ENCODE measurements around the gene AKNAD1.
A peak's percentile ranks its signal among the peaks of the same experiment; 100 is the strongest.

AKNAD1 gene

GRCh38 chr1:108884968-108885367, 28.1 kb upstream of the AKNAD1 start:
- Histone ChIP-seq H3K27ac (ENCODE audit: low read depth in 2 of 2, low read length in 2 of 2) (no peak overlapping the region), H3K36me3 (ENCODE audit: control insufficient read depth in 2 of 2, insufficient read depth in 2 of 2, low read length in 2 of 2) (no peaks in the 10 kb centered on the region), H3K27me3 (ENCODE audit: control insufficient read depth in 2 of 2, insufficient read depth in 2 of 2, low read length in 2 of 2) (no peaks in the 10 kb centered on the region), H3K4me1 (ENCODE audit: control insufficient read depth in 2 of 2, insufficient read depth in 2 of 2, low read length in 2 of 2) (peaks cover 0 to 3% of the 10 kb centered on the region in 2 donors), H3K9me3 (ENCODE audit: control insufficient read depth in 2 of 2, low read length in 2 of 2) (no peaks in the 10 kb centered on the region), H3K4me3 (ENCODE audit: low read length in 2 of 2) (no peak overlapping the region), H3K9ac (ENCODE audit: low read depth in 1 of 2, low read length in 2 of 2) (no peak overlapping the region)

- Histone ChIP-seq H3K27me3 (ENCODE audit: control insufficient read depth in 2 of 2, insufficient read depth in 2 of 2, low read length in 2 of 2) (no peaks in the 10 kb centered on the region), H3K4me3 (ENCODE audit: low read length in 2 of 2) (no peak overlapping the region), H3K9me3 (ENCODE audit: control insufficient read depth in 2 of 2, low read length in 2 of 2) (no peaks in the 10 kb centered on the region), H3K4me1 (ENCODE audit: control insufficient read depth in 2 of 2, insufficient read depth in 2 of 2, low read length in 2 of 2) (peaks cover 0 to 3% of the 10 kb centered on the region in 2 donors), H3K36me3 (ENCODE audit: control insufficient read depth in 2 of 2, insufficient read depth in 2 of 2, low read length in 2 of 2) (no peaks in the 10 kb centered on the region), H3K27ac (ENCODE audit: low read depth in 2 of 2, low read length in 2 of 2) (no peak overlapping the region), H3K9ac (ENCODE audit: low read depth in 1 of 2, low read length in 2 of 2) (no peak overlapping the region)
Observed at GRCh38 chr1:108882837-108883236, 25.9 kb upstream of the AKNAD1 start.

GRCh38 chr1:108881369-108881768, 24.5 kb upstream of the AKNAD1 start:
- no peaks in the 10 kb centered on the region for H3K9me3 ChIP-seq (ENCODE audit: control insufficient read depth in 2 of 2, low read length in 2 of 2)
- peaks cover 0 to 3% of the 10 kb centered on the region in 2 donors for H3K4me1 ChIP-seq (ENCODE audit: control insufficient read depth in 2 of 2, insufficient read depth in 2 of 2, low read length in 2 of 2)
- no peaks in the 10 kb centered on the region for H3K36me3 ChIP-seq (ENCODE audit: control insufficient read depth in 2 of 2, insufficient read depth in 2 of 2, low read length in 2 of 2)
- H3K27ac ChIP-seq (ENCODE audit: low read depth in 2 of 2, low read length in 2 of 2): no peak overlapping the region
- no peaks in the 10 kb centered on the region for H3K27me3 ChIP-seq (ENCODE audit: control insufficient read depth in 2 of 2, insufficient read depth in 2 of 2, low read length in 2 of 2)
- H3K9ac ChIP-seq (ENCODE audit: low read depth in 1 of 2, low read length in 2 of 2): no peak overlapping the region
- no peak overlapping the region for H3K4me3 ChIP-seq (ENCODE audit: low read length in 2 of 2)

- H3K36me3 ChIP-seq (ENCODE audit: control insufficient read depth in 2 of 2, insufficient read depth in 2 of 2, low read length in 2 of 2): no peaks in the 10 kb centered on the region
- H3K4me3 ChIP-seq (ENCODE audit: low read length in 2 of 2): no peak overlapping the region
- no peaks in the 10 kb centered on the region for H3K9me3 ChIP-seq (ENCODE audit: control insufficient read depth in 2 of 2, low read length in 2 of 2)
- H3K4me1 ChIP-seq (ENCODE audit: control insufficient read depth in 2 of 2, insufficient read depth in 2 of 2, low read length in 2 of 2): peaks cover 0 to 3% of the 10 kb centered on the region in 2 donors
- H3K9ac ChIP-seq (ENCODE audit: low read depth in 1 of 2, low read length in 2 of 2): no peak overlapping the region
- no peaks in the 10 kb centered on the region for H3K27me3 ChIP-seq (ENCODE audit: control insufficient read depth in 2 of 2, insufficient read depth in 2 of 2, low read length in 2 of 2)
- no peak overlapping the region for H3K27ac ChIP-seq (ENCODE audit: low read depth in 2 of 2, low read length in 2 of 2)
Observed at GRCh38 chr1:108880850-108881249, 24.0 kb upstream of the AKNAD1 start.

- no peaks in the 10 kb centered on the region for H3K36me3 ChIP-seq (ENCODE audit: control insufficient read depth in 2 of 2, insufficient read depth in 2 of 2, low read length in 2 of 2)
- H3K27ac ChIP-seq (ENCODE audit: low read depth in 2 of 2, low read length in 2 of 2): no peak overlapping the region
- H3K4me1 ChIP-seq (ENCODE audit: control insufficient read depth in 2 of 2, insufficient read depth in 2 of 2, low read length in 2 of 2): peaks cover 0 to 3% of the 10 kb centered on the region in 2 donors
- no peak overlapping the region for H3K4me3 ChIP-seq (ENCODE audit: low read length in 2 of 2)
- no peak overlapping the region for H3K9ac ChIP-seq (ENCODE audit: low read depth in 1 of 2, low read length in 2 of 2)
- no peaks in the 10 kb centered on the region for H3K27me3 ChIP-seq (ENCODE audit: control insufficient read depth in 2 of 2, insufficient read depth in 2 of 2, low read length in 2 of 2)
- H3K9me3 ChIP-seq (ENCODE audit: control insufficient read depth in 2 of 2, low read length in 2 of 2): no peaks in the 10 kb centered on the region
Observed at GRCh38 chr1:108878678-108879077, 21.8 kb upstream of the AKNAD1 start.

- H3K4me1 ChIP-seq (ENCODE audit: control insufficient read depth in 2 of 2, insufficient read depth in 2 of 2, low read length in 2 of 2): peaks cover 0 to 3% of the 10 kb centered on the region in 2 donors
- peak overlapping the region; percentile 78 to 90 for H3K4me3 ChIP-seq (ENCODE audit: low read length in 2 of 2)
- no peaks in the 10 kb centered on the region for H3K27me3 ChIP-seq (ENCODE audit: control insufficient read depth in 2 of 2, insufficient read depth in 2 of 2, low read length in 2 of 2)
- H3K9ac ChIP-seq (ENCODE audit: low read depth in 1 of 2, low read length in 2 of 2): peak overlapping the region in 1 of 2 donors; percentile 82
- no peak overlapping the region for H3K27ac ChIP-seq (ENCODE audit: low read depth in 2 of 2, low read length in 2 of 2)
- H3K9me3 ChIP-seq (ENCODE audit: control insufficient read depth in 2 of 2, low read length in 2 of 2): no peaks in the 10 kb centered on the region
- H3K36me3 ChIP-seq (ENCODE audit: control insufficient read depth in 2 of 2, insufficient read depth in 2 of 2, low read length in 2 of 2): no peaks in the 10 kb centered on the region
Observed at GRCh38 chr1:108878160-108878469, 21.2 kb upstream of the AKNAD1 start.

GRCh38 chr1:108877348-108878159, 20.7 kb upstream of the AKNAD1 start:
- H3K4me1 ChIP-seq (ENCODE audit: control insufficient read depth in 2 of 2, insufficient read depth in 2 of 2, low read length in 2 of 2): peaks cover 0 to 3% of the 10 kb centered on the region in 2 donors

GRCh38 chr1:108871050-108871724, 14.3 kb upstream of the AKNAD1 start:
- no peaks in the 10 kb centered on the region for H3K27me3 ChIP-seq (ENCODE audit: control insufficient read depth in 2 of 2, insufficient read depth in 2 of 2, low read length in 2 of 2)
- H3K9me3 ChIP-seq (ENCODE audit: control insufficient read depth in 2 of 2, low read length in 2 of 2): no peaks in the 10 kb centered on the region
- H3K4me3 ChIP-seq (ENCODE audit: low read length in 2 of 2): no peak overlapping the region
- H3K9ac ChIP-seq (ENCODE audit: low read depth in 1 of 2, low read length in 2 of 2): no peak overlapping the region
- no peaks in the 10 kb centered on the region for H3K4me1 ChIP-seq (ENCODE audit: control insufficient read depth in 2 of 2, insufficient read depth in 2 of 2, low read length in 2 of 2)
- H3K27ac ChIP-seq (ENCODE audit: low read depth in 2 of 2, low read length in 2 of 2): no peak overlapping the region
- H3K36me3 ChIP-seq (ENCODE audit: control insufficient read depth in 2 of 2, insufficient read depth in 2 of 2, low read length in 2 of 2): no peaks in the 10 kb centered on the region

More at GRCh38 chr1:108877348-108878159, 20.7 kb upstream of the AKNAD1 start:
- Histone ChIP-seq H3K36me3 (ENCODE audit: control insufficient read depth in 2 of 2, insufficient read depth in 2 of 2, low read length in 2 of 2) (no peaks in the 10 kb centered on the region), H3K9ac (ENCODE audit: low read depth in 1 of 2, low read length in 2 of 2) (peak overlapping the region; percentile 75 to 82), H3K4me3 (ENCODE audit: low read length in 2 of 2) (peak overlapping the region; percentile 78 to 90), H3K9me3 (ENCODE audit: control insufficient read depth in 2 of 2, low read length in 2 of 2) (no peaks in the 10 kb centered on the region), H3K27ac (ENCODE audit: low read depth in 2 of 2, low read length in 2 of 2) (peak overlapping the region; percentile 69 to 83), H3K27me3 (ENCODE audit: control insufficient read depth in 2 of 2, insufficient read depth in 2 of 2, low read length in 2 of 2) (no peaks in the 10 kb centered on the region)

- Histone ChIP-seq H3K9me3 (ENCODE audit: control insufficient read depth in 2 of 2, low read length in 2 of 2) (no peaks in the 10 kb centered on the region), H3K9ac (ENCODE audit: low read depth in 1 of 2, low read length in 2 of 2) (no peak overlapping the region), H3K4me3 (ENCODE audit: low read length in 2 of 2) (no peak overlapping the region), H3K4me1 (ENCODE audit: control insufficient read depth in 2 of 2, insufficient read depth in 2 of 2, low read length in 2 of 2) (peaks cover 3 to 6% of the 10 kb centered on the region in 2 donors), H3K36me3 (ENCODE audit: control insufficient read depth in 2 of 2, insufficient read depth in 2 of 2, low read length in 2 of 2) (no peaks in the 10 kb centered on the region), H3K27ac (ENCODE audit: low read depth in 2 of 2, low read length in 2 of 2) (peak overlapping the region; percentile 36 to 56), H3K27me3 (ENCODE audit: control insufficient read depth in 2 of 2, insufficient read depth in 2 of 2, low read length in 2 of 2) (no peaks in the 10 kb centered on the region)
Observed at GRCh38 chr1:108865316-108865910, 8.5 kb upstream of the AKNAD1 start.

GRCh38 chr1:108863984-108864383, 7.1 kb upstream of the AKNAD1 start:
- Histone ChIP-seq H3K4me1 (ENCODE audit: control insufficient read depth in 2 of 2, insufficient read depth in 2 of 2, low read length in 2 of 2) (peaks cover 3 to 6% of the 10 kb centered on the region in 2 donors), H3K4me3 (ENCODE audit: low read length in 2 of 2) (no peak overlapping the region), H3K9me3 (ENCODE audit: control insufficient read depth in 2 of 2, low read length in 2 of 2) (no peaks in the 10 kb centered on the region), H3K36me3 (ENCODE audit: control insufficient read depth in 2 of 2, insufficient read depth in 2 of 2, low read length in 2 of 2) (no peaks in the 10 kb centered on the region), H3K9ac (ENCODE audit: low read depth in 1 of 2, low read length in 2 of 2) (no peak overlapping the region), H3K27ac (ENCODE audit: low read depth in 2 of 2, low read length in 2 of 2) (no peak overlapping the region), H3K27me3 (ENCODE audit: control insufficient read depth in 2 of 2, insufficient read depth in 2 of 2, low read length in 2 of 2) (no peaks in the 10 kb centered on the region)

All from mucosa of rectum (tissue), 2 donors.